Left ventricle myocardium inferior (tissue), 1 donor: ENCODE results near the gene OSBPL3. TPM values are rescaled to one million over a fixed set of nuclear protein-coding genes. Genes with fewer than 3 reads are reported as not detected.
A peak's percentile ranks its signal among the peaks of the same experiment; 100 is the strongest.

ENCODE experiments used
- DNase-seq: peaks from one replicate; pipeline ENCODE4 v3.0.0-alpha.2; 2020
- H3K27ac ChIP-seq: fragments of 200-600 bp; replicated peaks from 2 replicates; pipeline ENCODE4 v1.8.0; 2021
- H3K27me3 ChIP-seq: fragments of 200-600 bp; 2 replicates; pipeline ENCODE4 v1.8.0; 2021; ENCODE audit warnings: low read depth
- H3K36me3 ChIP-seq: fragments of 200-600 bp; 2 replicates; pipeline ENCODE4 v1.8.0; 2021
- H3K4me1 ChIP-seq: fragments of 200-600 bp; 2 replicates; pipeline ENCODE4 v1.8.0; 2021
- H3K4me3 ChIP-seq: fragments of 200-600 bp; 2 replicates; pipeline ENCODE4 v1.8.0; 2021; ENCODE audit warnings: mild to moderate bottlenecking, moderate library complexity
- H3K9me3 ChIP-seq: fragments of 200-600 bp; replicated peaks from 2 replicates; pipeline ENCODE4 v1.8.0; 2021
- CTCF ChIP-seq: fragments of 200-600 bp; IDR thresholded peaks from 2 replicates; pipeline ENCODE4 v1.8.0; 2021; ENCODE audit warnings: antibody characterized with exemption, mild to moderate bottlenecking, borderline replicate concordance
- intact Hi-C: fragments of 100-400 bp; cut with micrococcal nuclease; formaldehyde crosslinking; loops from one replicate; pipeline ENCODE4 v1.11.0; 2022
- total RNA-seq: library from RNA; stranded (reverse); fragmentation: NEBNext Ultra II Directional; extraction: Animal tissue kit (Norgen Biotek cat#: 25700); gene quantifications from one replicate; pipeline ENCODE4 v1.2.1, GENCODE V29; 2021
- donor health status: DM: no; HTN: yes; CAD: no; lungs with severe emphysema.

Gene OSBPL3
- total RNA-seq, 1 donor from 2014 or later = 4.3 TPM

DNA sequence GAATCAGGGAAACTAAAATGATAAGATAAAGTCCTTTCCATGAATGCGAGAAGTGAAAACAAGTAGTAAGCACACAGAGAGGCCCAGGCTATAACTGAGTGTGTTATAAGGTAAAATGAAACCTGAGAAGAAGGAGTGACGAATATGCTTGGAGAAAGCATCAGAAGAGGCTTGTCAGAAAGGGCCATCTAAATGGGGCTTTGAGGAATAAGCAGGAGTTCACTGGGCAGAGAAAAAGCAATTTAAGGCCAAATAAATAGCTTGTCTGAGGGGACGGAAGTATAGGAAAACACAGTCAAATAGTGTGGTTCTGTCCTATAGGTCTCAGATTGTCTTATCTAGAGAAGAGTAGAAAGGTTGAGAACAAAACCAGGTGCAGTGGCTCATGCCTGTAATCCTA, 163.1 kb downstream of the OSBPL3 start:
- H3K9me3 ChIP-seq = no peaks in the 10 kb centered on the region
- TF ChIP-seq CTCF = no peak
- peaks cover 18% of the 10 kb centered on the region for H3K36me3 ChIP-seq
- no peak for DNase-seq
- peaks cover 17% of the 10 kb centered on the region for H3K4me1 ChIP-seq
- H3K4me3 ChIP-seq = no peak overlapping the region
- H3K27me3 ChIP-seq = no peaks in the 10 kb centered on the region
- H3K27ac ChIP-seq = no peak overlapping the region
- intact Hi-C loops = no loop called here

DNA sequence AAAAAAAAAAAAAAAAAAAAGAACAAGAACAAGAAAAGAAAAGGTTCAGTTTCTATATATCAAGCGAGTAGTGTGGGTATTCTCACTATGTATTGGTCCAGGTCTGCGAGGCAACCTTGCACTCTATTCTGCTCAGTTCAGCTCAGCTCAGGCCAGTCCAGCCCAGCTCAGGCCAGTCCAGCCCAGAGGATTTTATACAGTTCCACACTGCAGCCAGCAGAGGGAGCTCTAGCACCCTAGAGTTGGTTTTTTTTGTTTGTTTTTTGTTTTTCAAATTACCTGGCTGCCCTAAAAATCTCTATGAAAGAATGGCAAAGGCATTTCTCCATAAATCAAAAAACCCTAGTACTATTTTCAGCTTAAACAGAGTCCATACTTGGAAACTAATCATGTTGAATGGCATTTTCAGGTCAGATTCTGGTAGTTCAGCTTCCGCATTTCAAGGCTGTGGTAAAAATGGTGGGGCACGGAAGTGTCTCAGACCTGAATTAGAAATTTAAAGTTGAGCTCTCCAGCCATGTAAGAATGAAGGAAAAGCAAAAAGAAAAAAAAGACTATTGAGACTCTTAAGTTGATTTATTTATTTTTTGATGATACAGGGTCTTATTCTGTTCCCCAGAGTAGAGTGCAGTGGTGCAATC, 167.6 kb downstream of the OSBPL3 start:
- TF ChIP-seq CTCF = peak; percentile 92
- peaks cover 24% of the 10 kb centered on the region for H3K36me3 ChIP-seq
- DNase-seq = peak; percentile 21
- intact Hi-C loops = no loop called here
- H3K9me3 ChIP-seq = no peaks in the 10 kb centered on the region
- H3K4me1 ChIP-seq = no peaks in the 10 kb centered on the region
- no peak overlapping the region for H3K4me3 ChIP-seq
- H3K27me3 ChIP-seq = no peaks in the 10 kb centered on the region
- H3K27ac ChIP-seq = no peak overlapping the region

GRCh38 chr7:24808518-24808917, 171.5 kb downstream of the OSBPL3 start:
- H3K4me3 ChIP-seq = no peak overlapping the region
- H3K9me3 ChIP-seq = no peaks in the 10 kb centered on the region
- H3K4me1 ChIP-seq = no peaks in the 10 kb centered on the region
- H3K36me3 ChIP-seq = peaks cover 20% of the 10 kb centered on the region
- H3K27ac ChIP-seq = no peak overlapping the region
- intact Hi-C loops = no loop called here
- no peaks in the 10 kb centered on the region for H3K27me3 ChIP-seq
- no peak for DNase-seq
- TF ChIP-seq CTCF = no peak

DNA sequence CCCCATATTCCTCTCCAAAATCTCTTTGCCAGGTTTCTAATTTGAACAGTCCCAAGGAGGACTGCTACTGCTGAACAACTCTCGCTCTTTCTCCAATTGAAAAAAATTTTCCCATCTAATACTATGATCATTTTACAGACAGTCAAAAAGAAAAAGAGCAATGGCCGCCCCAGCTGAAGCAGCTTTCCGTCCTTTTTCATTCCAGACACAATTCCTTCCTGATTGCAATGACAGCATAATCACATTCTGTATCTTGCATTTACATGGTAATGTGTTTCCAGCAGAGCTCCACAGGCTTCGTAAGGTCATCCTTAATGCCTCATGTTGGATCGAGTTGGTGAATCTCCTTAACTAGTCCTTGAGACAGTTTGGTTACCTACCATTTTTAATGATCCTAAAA, 177.7 kb downstream of the OSBPL3 start:
- Histone ChIP-seq H3K9me3 (no peaks in the 10 kb centered on the region), H3K4me1 (no peaks in the 10 kb centered on the region), H3K27me3 (no peaks in the 10 kb centered on the region), H3K4me3 (no peak overlapping the region), H3K27ac (no peak overlapping the region), H3K36me3 (peaks cover 22% of the 10 kb centered on the region)
- no peak for DNase-seq
- no peak for TF ChIP-seq CTCF
- intact Hi-C loops = no loop called here

DNA sequence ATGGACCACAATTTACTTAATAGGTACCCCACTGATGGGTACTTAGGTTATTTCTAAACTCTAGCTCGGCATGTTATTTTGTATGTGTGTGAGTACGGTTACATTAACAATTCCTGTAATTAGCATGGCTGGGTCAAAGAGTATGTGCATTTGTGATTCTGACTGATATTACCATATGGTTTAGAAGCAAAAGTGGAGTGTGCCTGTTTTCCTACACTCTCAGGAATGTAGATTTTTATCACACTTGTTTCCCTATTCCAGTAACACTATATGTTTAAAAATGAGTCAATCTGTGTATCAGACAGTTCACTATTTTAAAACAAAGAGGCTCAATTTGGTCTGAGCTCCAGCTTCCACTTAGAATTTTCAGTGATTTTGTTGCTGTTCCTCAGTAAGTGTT, 178.1 kb downstream of the OSBPL3 start:
- no peak for DNase-seq
- H3K27me3 ChIP-seq = no peaks in the 10 kb centered on the region
- no peaks in the 10 kb centered on the region for H3K4me1 ChIP-seq
- H3K36me3 ChIP-seq = peaks cover 22% of the 10 kb centered on the region
- H3K9me3 ChIP-seq = no peaks in the 10 kb centered on the region
- no peak overlapping the region for H3K27ac ChIP-seq
- intact Hi-C loops = no loop called here
- TF ChIP-seq CTCF = no peak
- H3K4me3 ChIP-seq = no peak overlapping the region

DNA sequence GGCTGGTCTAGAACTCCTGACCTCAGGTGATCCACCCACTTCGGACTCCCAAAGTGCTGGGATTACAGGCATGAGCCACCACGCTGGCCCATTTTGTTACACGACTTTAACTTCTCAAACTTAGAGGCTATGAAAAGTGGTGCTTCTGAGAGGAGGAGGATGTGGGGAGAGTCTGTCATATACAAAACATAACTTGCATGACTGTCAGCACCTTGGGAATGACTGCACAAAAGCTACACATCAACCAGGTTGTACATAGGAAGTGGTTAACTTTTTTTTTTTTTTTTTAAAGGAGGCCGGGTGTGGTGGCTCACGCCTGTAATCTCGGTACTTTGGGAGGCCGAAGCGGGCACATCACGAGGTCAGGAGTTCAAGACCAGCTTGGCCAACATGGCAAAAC, 179.3 kb downstream of the OSBPL3 start:
- Histone ChIP-seq H3K27ac (no peak overlapping the region), H3K4me3 (no peak overlapping the region), H3K36me3 (peaks cover 15% of the 10 kb centered on the region), H3K9me3 (no peaks in the 10 kb centered on the region), H3K27me3 (no peaks in the 10 kb centered on the region), H3K4me1 (no peaks in the 10 kb centered on the region)
- intact Hi-C loops = no loop called here
- no peak for DNase-seq
- no peak for TF ChIP-seq CTCF
